ENCODE results near the gene ARSG.
A peak's percentile ranks its signal among the peaks of the same experiment; 100 is the strongest.
"Not testable (repeated sequence)": the region's sequence is repeated elsewhere in the genome, so short reads cannot be mapped to it uniquely, and the experiment has no call there.

Gene ARSG

GRCh38 chr17:68290955-68291835 lies at the start of gene ARSG, which contains the start of gene SLC16A6:
ARSG (plus strand) TSS chr17:68291495; CDS start chr17:68307494, 15,999 bp downstream.
SLC16A6 (minus strand) TSS chr17:68291127; CDS start chr17:68278320, 12,807 bp downstream.
- H3K27me3 ChIP-seq (ENCODE audit: control insufficient read depth in 1 of 2, insufficient read depth in 2 of 2, low read length in 2 of 2): peaks cover 8 to 31% of the 10 kb centered on the region in 2 donors

GRCh38 chr17:68246271-68247028 lies 44.8 kb upstream of the ARSG start:
- no peak overlapping the region for H3K27ac ChIP-seq (ENCODE audit: low read depth, low read length)

More at GRCh38 chr17:68290955-68291835, at the start of gene ARSG, which contains the start of gene SLC16A6:
- Histone ChIP-seq H3K27ac (ENCODE audit: low read depth, low read length) (peak within 1 kb of the TSS; percentile 87), H3K4me1 (ENCODE audit: control insufficient read depth in 1 of 2, insufficient read depth in 2 of 2, low read length in 2 of 2) (peaks cover 2 to 8% of the 10 kb centered on the region in 2 donors), H3K9ac (ENCODE audit: low read depth in 1 of 2, low read length in 2 of 2) (peak within 1 kb of the TSS; percentile 33 to 63), H3K36me3 (ENCODE audit: control insufficient read depth in 1 of 2, insufficient read depth in 2 of 2, low read length in 2 of 2) (no peaks in the 10 kb centered on the region), H3K9me3 (ENCODE audit: control insufficient read depth in 1 of 2, low read length in 2 of 2) (no peaks in the 10 kb centered on the region), H3K4me3 (ENCODE audit: low read depth in 1 of 2, low read length in 2 of 2) (peak within 1 kb of the TSS; percentile 56 to 63)

GRCh38 chr17:68247445-68248198 lies 43.7 kb upstream of the ARSG start, which contains the start of gene AMZ2:
AMZ2 (plus strand) TSS chr17:68248043; CDS start chr17:68250188, 2,145 bp downstream.
- peak within 1 kb of the TSS; percentile 75 to 83 for H3K4me3 ChIP-seq (ENCODE audit: low read depth in 1 of 2, low read length in 2 of 2)
- H3K9me3 ChIP-seq (ENCODE audit: control insufficient read depth in 1 of 2, low read length in 2 of 2): no peaks in the 10 kb centered on the region
- H3K36me3 ChIP-seq (ENCODE audit: control insufficient read depth in 1 of 2, insufficient read depth in 2 of 2, low read length in 2 of 2): no peaks in the 10 kb centered on the region
- peak within 1 kb of the TSS; percentile 93 for H3K27ac ChIP-seq (ENCODE audit: low read depth, low read length)
- H3K4me1 ChIP-seq (ENCODE audit: control insufficient read depth in 1 of 2, insufficient read depth in 2 of 2, low read length in 2 of 2): peaks cover 6 to 9% of the 10 kb centered on the region in 2 donors
- H3K27me3 ChIP-seq (ENCODE audit: control insufficient read depth in 1 of 2, insufficient read depth in 2 of 2, low read length in 2 of 2): no peaks in the 10 kb centered on the region
- H3K9ac ChIP-seq (ENCODE audit: low read depth in 1 of 2, low read length in 2 of 2): peak within 1 kb of the TSS; percentile 79 to 90

More at GRCh38 chr17:68246271-68247028, 44.8 kb upstream of the ARSG start:
- no peak overlapping the region for H3K4me3 ChIP-seq (ENCODE audit: low read depth in 1 of 2, low read length in 2 of 2)
- H3K9me3 ChIP-seq (ENCODE audit: control insufficient read depth in 1 of 2, low read length in 2 of 2): no peaks in the 10 kb centered on the region
- no peaks in the 10 kb centered on the region for H3K27me3 ChIP-seq (ENCODE audit: control insufficient read depth in 1 of 2, insufficient read depth in 2 of 2, low read length in 2 of 2)
- no peak overlapping the region for H3K9ac ChIP-seq (ENCODE audit: low read depth in 1 of 2, low read length in 2 of 2)
- H3K4me1 ChIP-seq (ENCODE audit: control insufficient read depth in 1 of 2, insufficient read depth in 2 of 2, low read length in 2 of 2): peaks cover 6 to 9% of the 10 kb centered on the region in 2 donors
- no peaks in the 10 kb centered on the region for H3K36me3 ChIP-seq (ENCODE audit: control insufficient read depth in 1 of 2, insufficient read depth in 2 of 2, low read length in 2 of 2)

GRCh38 chr17:68248199-68248825 lies 43.0 kb upstream of the ARSG start:
- Histone ChIP-seq H3K9ac (ENCODE audit: low read depth in 1 of 2, low read length in 2 of 2) (peak overlapping the region; percentile 79 to 90), H3K9me3 (ENCODE audit: control insufficient read depth in 1 of 2, low read length in 2 of 2) (no peaks in the 10 kb centered on the region), H3K27ac (ENCODE audit: low read depth, low read length) (peak overlapping the region; percentile 93), H3K27me3 (ENCODE audit: control insufficient read depth in 1 of 2, insufficient read depth in 2 of 2, low read length in 2 of 2) (no peaks in the 10 kb centered on the region), H3K4me3 (ENCODE audit: low read depth in 1 of 2, low read length in 2 of 2) (peak overlapping the region; percentile 75 to 83), H3K36me3 (ENCODE audit: control insufficient read depth in 1 of 2, insufficient read depth in 2 of 2, low read length in 2 of 2) (no peaks in the 10 kb centered on the region), H3K4me1 (ENCODE audit: control insufficient read depth in 1 of 2, insufficient read depth in 2 of 2, low read length in 2 of 2) (peaks cover 6 to 9% of the 10 kb centered on the region in 2 donors)

GRCh38 chr17:68248891-68249290 lies 42.4 kb upstream of the ARSG start:
- Histone ChIP-seq H3K4me3 (ENCODE audit: low read depth in 1 of 2, low read length in 2 of 2) (peak overlapping the region in 1 of 2 donors; percentile 75), H3K4me1 (ENCODE audit: control insufficient read depth in 1 of 2, insufficient read depth in 2 of 2, low read length in 2 of 2) (peaks cover 6 to 9% of the 10 kb centered on the region in 2 donors), H3K27me3 (ENCODE audit: control insufficient read depth in 1 of 2, insufficient read depth in 2 of 2, low read length in 2 of 2) (no peaks in the 10 kb centered on the region), H3K36me3 (ENCODE audit: control insufficient read depth in 1 of 2, insufficient read depth in 2 of 2, low read length in 2 of 2) (no peaks in the 10 kb centered on the region), H3K9ac (ENCODE audit: low read depth in 1 of 2, low read length in 2 of 2) (peak overlapping the region; percentile 79 to 90), H3K9me3 (ENCODE audit: control insufficient read depth in 1 of 2, low read length in 2 of 2) (no peaks in the 10 kb centered on the region), H3K27ac (ENCODE audit: low read depth, low read length) (no peak overlapping the region)

GRCh38 chr17:68249354-68249765 lies 41.9 kb upstream of the ARSG start:
- H3K9me3 ChIP-seq (ENCODE audit: control insufficient read depth in 1 of 2, low read length in 2 of 2): no peaks in the 10 kb centered on the region
- no peak overlapping the region for H3K9ac ChIP-seq (ENCODE audit: low read depth in 1 of 2, low read length in 2 of 2)
- no peak overlapping the region for H3K27ac ChIP-seq (ENCODE audit: low read depth, low read length)
- no peaks in the 10 kb centered on the region for H3K36me3 ChIP-seq (ENCODE audit: control insufficient read depth in 1 of 2, insufficient read depth in 2 of 2, low read length in 2 of 2)
- H3K4me1 ChIP-seq (ENCODE audit: control insufficient read depth in 1 of 2, insufficient read depth in 2 of 2, low read length in 2 of 2): peaks cover 6 to 9% of the 10 kb centered on the region in 2 donors
- H3K4me3 ChIP-seq (ENCODE audit: low read depth in 1 of 2, low read length in 2 of 2): no peak overlapping the region
- no peaks in the 10 kb centered on the region for H3K27me3 ChIP-seq (ENCODE audit: control insufficient read depth in 1 of 2, insufficient read depth in 2 of 2, low read length in 2 of 2)

GRCh38 chr17:68253426-68253825 lies 37.9 kb upstream of the ARSG start:
- H3K9me3 ChIP-seq (ENCODE audit: control insufficient read depth in 1 of 2, low read length in 2 of 2); H3K4me3 ChIP-seq (ENCODE audit: low read depth in 1 of 2, low read length in 2 of 2); H3K9ac ChIP-seq (ENCODE audit: low read depth in 1 of 2, low read length in 2 of 2); H3K27ac ChIP-seq (ENCODE audit: low read depth, low read length); H3K36me3 ChIP-seq (ENCODE audit: control insufficient read depth in 1 of 2, insufficient read depth in 2 of 2, low read length in 2 of 2); H3K27me3 ChIP-seq (ENCODE audit: control insufficient read depth in 1 of 2, insufficient read depth in 2 of 2, low read length in 2 of 2): not testable (repeated sequence)
- peaks cover 3 to 13% of the 10 kb centered on the region in 2 donors for H3K4me1 ChIP-seq (ENCODE audit: control insufficient read depth in 1 of 2, insufficient read depth in 2 of 2, low read length in 2 of 2)

- no peaks in the 10 kb centered on the region for H3K27me3 ChIP-seq (ENCODE audit: control insufficient read depth in 1 of 2, insufficient read depth in 2 of 2, low read length in 2 of 2)
- H3K4me3 ChIP-seq (ENCODE audit: low read depth in 1 of 2, low read length in 2 of 2): no peak overlapping the region
- no peaks in the 10 kb centered on the region for H3K9me3 ChIP-seq (ENCODE audit: control insufficient read depth in 1 of 2, low read length in 2 of 2)
- no peak overlapping the region for H3K27ac ChIP-seq (ENCODE audit: low read depth, low read length)
- no peak overlapping the region for H3K9ac ChIP-seq (ENCODE audit: low read depth in 1 of 2, low read length in 2 of 2)
- peaks cover 0 to 6% of the 10 kb centered on the region in 2 donors for H3K4me1 ChIP-seq (ENCODE audit: control insufficient read depth in 1 of 2, insufficient read depth in 2 of 2, low read length in 2 of 2)
- peaks cover 0 to 6% of the 10 kb centered on the region in 2 donors for H3K36me3 ChIP-seq (ENCODE audit: control insufficient read depth in 1 of 2, insufficient read depth in 2 of 2, low read length in 2 of 2)
These were observed 36.1 kb upstream of the ARSG start for GRCh38 chr17:68255151-68255550.

Data from duodenal mucosa (tissue), 2 donors.